ENCODE results near the gene IGFL2. TPM values are rescaled to one million over a fixed set of nuclear protein-coding genes. Genes with fewer than 3 reads are reported as not detected.

Gene IGFL2
- total RNA-seq, 1 experiment from 2014 or later = not detected

DNA sequence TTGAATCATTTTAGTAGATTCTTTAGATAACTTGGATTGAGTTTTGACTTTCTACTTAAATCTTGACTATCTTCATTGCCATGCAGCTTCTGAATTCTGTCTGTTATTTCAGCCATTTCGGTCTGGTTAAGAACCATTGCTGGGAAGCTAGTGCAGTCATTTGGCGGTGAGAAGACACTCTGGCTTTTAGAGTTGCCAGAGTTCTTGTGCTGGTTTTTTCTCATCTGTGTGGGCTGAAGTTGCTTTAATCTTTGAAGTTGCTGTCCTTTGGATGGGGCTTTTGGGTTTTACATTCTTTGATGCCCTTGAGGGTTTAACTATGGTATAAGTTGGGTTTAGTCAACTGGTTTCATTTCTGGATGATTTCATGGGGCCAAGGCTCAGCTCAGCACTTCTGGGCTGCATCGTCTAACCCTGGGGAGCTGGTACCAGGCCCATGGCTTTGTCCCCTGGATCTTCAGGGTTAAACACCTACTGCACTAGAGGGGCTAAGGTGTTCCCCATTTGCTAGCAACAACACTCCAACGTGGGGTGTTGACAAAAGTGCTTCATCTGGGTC lies 10.0 kb upstream of the IGFL2 start:
- Histone ChIP-seq H3K27me3 (ENCODE audit: control insufficient read depth, insufficient read depth, low read length) (peaks cover 2% of the 10 kb centered on the region; the same call in 1 of the 2 replicates), H3K4me3 (ENCODE audit: low read depth in 2 of 2, low read length in 2 of 2) (no peak overlapping the region), H3K9me3 (ENCODE audit: control insufficient read depth, insufficient read depth, low read depth, low read length) (no peaks in the 10 kb centered on the region), H3K4me1 (ENCODE audit: control insufficient read depth, insufficient read depth, low read length) (no peaks in the 10 kb centered on the region), H3K36me3 (ENCODE audit: control insufficient read depth, insufficient read depth, low read length) (no peaks in the 10 kb centered on the region), H3K27ac (ENCODE audit: low read length) (no peak overlapping the region)
- DNase-seq (ENCODE audit: low read depth, low spot score) = no peak
- TF ChIP-seq POLR2AphosphoS5 (IDR thresholded peaks at IDR 0.05; ENCODE audit: low read depth, low read length) = no peak
- no peak for TF ChIP-seq SIN3A (IDR thresholded peaks at IDR 0.05; ENCODE audit: borderline replicate concordance, insufficient read depth, low read depth, low read length)
- TF ChIP-seq, protein P1, sequence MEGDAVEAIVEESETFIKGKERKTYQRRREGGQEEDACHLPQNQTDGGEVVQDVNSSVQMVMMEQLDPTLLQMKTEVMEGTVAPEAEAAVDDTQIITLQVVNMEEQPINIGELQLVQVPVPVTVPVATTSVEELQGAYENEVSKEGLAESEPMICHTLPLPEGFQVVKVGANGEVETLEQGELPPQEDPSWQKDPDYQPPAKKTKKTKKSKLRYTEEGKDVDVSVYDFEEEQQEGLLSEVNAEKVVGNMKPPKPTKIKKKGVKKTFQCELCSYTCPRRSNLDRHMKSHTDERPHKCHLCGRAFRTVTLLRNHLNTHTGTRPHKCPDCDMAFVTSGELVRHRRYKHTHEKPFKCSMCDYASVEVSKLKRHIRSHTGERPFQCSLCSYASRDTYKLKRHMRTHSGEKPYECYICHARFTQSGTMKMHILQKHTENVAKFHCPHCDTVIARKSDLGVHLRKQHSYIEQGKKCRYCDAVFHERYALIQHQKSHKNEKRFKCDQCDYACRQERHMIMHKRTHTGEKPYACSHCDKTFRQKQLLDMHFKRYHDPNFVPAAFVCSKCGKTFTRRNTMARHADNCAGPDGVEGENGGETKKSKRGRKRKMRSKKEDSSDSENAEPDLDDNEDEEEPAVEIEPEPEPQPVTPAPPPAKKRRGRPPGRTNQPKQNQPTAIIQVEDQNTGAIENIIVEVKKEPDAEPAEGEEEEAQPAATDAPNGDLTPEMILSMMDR (IDR thresholded peaks at IDR 0.05) = no peak
- TF ChIP-seq, protein P2, sequence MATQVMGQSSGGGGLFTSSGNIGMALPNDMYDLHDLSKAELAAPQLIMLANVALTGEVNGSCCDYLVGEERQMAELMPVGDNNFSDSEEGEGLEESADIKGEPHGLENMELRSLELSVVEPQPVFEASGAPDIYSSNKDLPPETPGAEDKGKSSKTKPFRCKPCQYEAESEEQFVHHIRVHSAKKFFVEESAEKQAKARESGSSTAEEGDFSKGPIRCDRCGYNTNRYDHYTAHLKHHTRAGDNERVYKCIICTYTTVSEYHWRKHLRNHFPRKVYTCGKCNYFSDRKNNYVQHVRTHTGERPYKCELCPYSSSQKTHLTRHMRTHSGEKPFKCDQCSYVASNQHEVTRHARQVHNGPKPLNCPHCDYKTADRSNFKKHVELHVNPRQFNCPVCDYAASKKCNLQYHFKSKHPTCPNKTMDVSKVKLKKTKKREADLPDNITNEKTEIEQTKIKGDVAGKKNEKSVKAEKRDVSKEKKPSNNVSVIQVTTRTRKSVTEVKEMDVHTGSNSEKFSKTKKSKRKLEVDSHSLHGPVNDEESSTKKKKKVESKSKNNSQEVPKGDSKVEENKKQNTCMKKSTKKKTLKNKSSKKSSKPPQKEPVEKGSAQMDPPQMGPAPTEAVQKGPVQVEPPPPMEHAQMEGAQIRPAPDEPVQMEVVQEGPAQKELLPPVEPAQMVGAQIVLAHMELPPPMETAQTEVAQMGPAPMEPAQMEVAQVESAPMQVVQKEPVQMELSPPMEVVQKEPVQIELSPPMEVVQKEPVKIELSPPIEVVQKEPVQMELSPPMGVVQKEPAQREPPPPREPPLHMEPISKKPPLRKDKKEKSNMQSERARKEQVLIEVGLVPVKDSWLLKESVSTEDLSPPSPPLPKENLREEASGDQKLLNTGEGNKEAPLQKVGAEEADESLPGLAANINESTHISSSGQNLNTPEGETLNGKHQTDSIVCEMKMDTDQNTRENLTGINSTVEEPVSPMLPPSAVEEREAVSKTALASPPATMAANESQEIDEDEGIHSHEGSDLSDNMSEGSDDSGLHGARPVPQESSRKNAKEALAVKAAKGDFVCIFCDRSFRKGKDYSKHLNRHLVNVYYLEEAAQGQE (IDR thresholded peaks at IDR 0.05; ENCODE audit: insufficient read depth in 1 of 2, low read depth in 2 of 2, low read length in 1 of 2) = no peak
- no peak for TF ChIP-seq TCF7L2 (IDR thresholded peaks at IDR 0.05; ENCODE audit: low read depth, low read length)
- ChIA-PET POLR2A (no interaction called here), CTCF (no interaction called here)
- ATAC-seq = no peak
- no TSS peak for BruUV-seq (replicated peaks)
- in situ Hi-C loops (cut with HindIII; ENCODE audit: low pct_unique_long_range_greater_than_20kb, low sequenced_read_pairs) = no loop called here
- intact Hi-C loops (cut with micrococcal nuclease; ENCODE audit: unreplicated experiment) = no loop called here

DNA sequence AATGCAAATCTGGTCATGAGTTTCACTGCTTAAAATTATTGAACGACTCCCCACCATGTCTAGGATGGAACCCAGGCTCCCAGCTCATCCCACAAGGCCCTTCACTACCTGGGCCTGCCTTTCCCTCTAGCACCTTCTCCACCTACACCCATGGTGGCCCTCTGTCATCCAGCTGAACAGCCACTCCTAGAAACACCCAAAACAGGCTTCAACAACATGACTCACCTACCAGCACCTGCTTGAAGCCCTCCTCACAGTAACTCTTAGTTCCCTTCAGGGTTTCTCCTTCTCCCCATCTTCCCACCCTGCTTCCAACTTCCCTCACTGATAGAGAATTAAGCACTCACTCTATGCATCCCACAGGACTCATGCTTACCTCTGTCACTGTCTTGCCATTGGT lies 6.6 kb upstream of the IGFL2 start:
- in situ Hi-C loops (cut with HindIII; ENCODE audit: low pct_unique_long_range_greater_than_20kb, low sequenced_read_pairs) = no loop called here
- no peak overlapping the region for H3K27ac ChIP-seq (ENCODE audit: low read length)
- no peak overlapping the region for H3K4me3 ChIP-seq (ENCODE audit: low read depth in 2 of 2, low read length in 2 of 2)
- ChIA-PET CTCF (no interaction called here), POLR2A (no interaction called here)
- no peaks in the 10 kb centered on the region for H3K9me3 ChIP-seq (ENCODE audit: control insufficient read depth, insufficient read depth, low read depth, low read length)
- no peak for TF ChIP-seq TCF7L2 (IDR thresholded peaks at IDR 0.05; ENCODE audit: low read depth, low read length)
- DNase-seq (ENCODE audit: low read depth, low spot score) (no peak), ATAC-seq (no peak)
- no peaks in the 10 kb centered on the region; the same call in 1 of the 2 replicates for H3K27me3 ChIP-seq (ENCODE audit: control insufficient read depth, insufficient read depth, low read length)
- H3K4me1 ChIP-seq (ENCODE audit: control insufficient read depth, insufficient read depth, low read length) = no peaks in the 10 kb centered on the region
- no TSS peak for BruUV-seq (replicated peaks)
- intact Hi-C loops (cut with micrococcal nuclease; ENCODE audit: unreplicated experiment) = no loop called here
- H3K36me3 ChIP-seq (ENCODE audit: control insufficient read depth, insufficient read depth, low read length) = no peaks in the 10 kb centered on the region

DNA sequence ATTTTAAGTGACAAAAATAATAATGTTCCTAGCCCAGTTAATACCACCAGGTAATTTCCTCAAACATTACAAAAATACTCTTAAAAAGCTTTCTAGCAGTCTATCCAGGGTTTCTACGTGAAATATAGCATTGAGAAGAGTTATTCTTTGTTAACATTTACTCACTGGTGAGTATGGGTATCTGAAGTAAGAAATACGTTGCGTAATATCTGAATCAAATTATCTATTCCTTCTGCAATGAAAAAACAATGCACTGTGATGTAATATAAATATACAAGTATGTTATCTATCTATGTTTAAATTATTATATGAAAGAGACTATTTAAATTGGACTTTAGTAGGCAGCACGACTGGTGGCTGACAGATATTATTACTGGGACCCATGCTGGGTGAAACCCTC lies 5.7 kb upstream of the IGFL2 start:
- no peak for DNase-seq (ENCODE audit: low read depth, low spot score)
- ChIA-PET CTCF (no interaction called here), POLR2A (no interaction called here)
- no peak overlapping the region for H3K4me3 ChIP-seq (ENCODE audit: low read depth in 2 of 2, low read length in 2 of 2)
- no TSS peak for BruUV-seq (replicated peaks)
- intact Hi-C loops (cut with micrococcal nuclease; ENCODE audit: unreplicated experiment) (no loop called here), in situ Hi-C loops (cut with HindIII; ENCODE audit: low pct_unique_long_range_greater_than_20kb, low sequenced_read_pairs) (no loop called here)
- no peaks in the 10 kb centered on the region for H3K9me3 ChIP-seq (ENCODE audit: control insufficient read depth, insufficient read depth, low read depth, low read length)
- H3K36me3 ChIP-seq (ENCODE audit: control insufficient read depth, insufficient read depth, low read length) = no peaks in the 10 kb centered on the region
- TF ChIP-seq, protein P1 (IDR thresholded peaks at IDR 0.05) = no peak
- TF ChIP-seq SIN3A (IDR thresholded peaks at IDR 0.05; ENCODE audit: borderline replicate concordance, insufficient read depth, low read depth, low read length) = no peak
- TF ChIP-seq, protein P2 (IDR thresholded peaks at IDR 0.05; ENCODE audit: insufficient read depth in 1 of 2, low read depth in 2 of 2, low read length in 1 of 2) = no peak
- no peak for TF ChIP-seq TCF7L2 (IDR thresholded peaks at IDR 0.05; ENCODE audit: low read depth, low read length)
- no peak for TF ChIP-seq POLR2AphosphoS5 (IDR thresholded peaks at IDR 0.05; ENCODE audit: low read depth, low read length)
- H3K27me3 ChIP-seq (ENCODE audit: control insufficient read depth, insufficient read depth, low read length) = no peaks in the 10 kb centered on the region; the same call in 1 of the 2 replicates
- no peaks in the 10 kb centered on the region for H3K4me1 ChIP-seq (ENCODE audit: control insufficient read depth, insufficient read depth, low read length)
- no peak overlapping the region for H3K27ac ChIP-seq (ENCODE audit: low read length)
- ATAC-seq = no peak

Data from Panc1 (cell line).